Measurements from ENCODE around the gene PCDHGA8.

- TF ChIP-seq POLR2A (IDR thresholded peaks at IDR 0.05), result no peak
- TF ChIP-seq, protein P1, sequence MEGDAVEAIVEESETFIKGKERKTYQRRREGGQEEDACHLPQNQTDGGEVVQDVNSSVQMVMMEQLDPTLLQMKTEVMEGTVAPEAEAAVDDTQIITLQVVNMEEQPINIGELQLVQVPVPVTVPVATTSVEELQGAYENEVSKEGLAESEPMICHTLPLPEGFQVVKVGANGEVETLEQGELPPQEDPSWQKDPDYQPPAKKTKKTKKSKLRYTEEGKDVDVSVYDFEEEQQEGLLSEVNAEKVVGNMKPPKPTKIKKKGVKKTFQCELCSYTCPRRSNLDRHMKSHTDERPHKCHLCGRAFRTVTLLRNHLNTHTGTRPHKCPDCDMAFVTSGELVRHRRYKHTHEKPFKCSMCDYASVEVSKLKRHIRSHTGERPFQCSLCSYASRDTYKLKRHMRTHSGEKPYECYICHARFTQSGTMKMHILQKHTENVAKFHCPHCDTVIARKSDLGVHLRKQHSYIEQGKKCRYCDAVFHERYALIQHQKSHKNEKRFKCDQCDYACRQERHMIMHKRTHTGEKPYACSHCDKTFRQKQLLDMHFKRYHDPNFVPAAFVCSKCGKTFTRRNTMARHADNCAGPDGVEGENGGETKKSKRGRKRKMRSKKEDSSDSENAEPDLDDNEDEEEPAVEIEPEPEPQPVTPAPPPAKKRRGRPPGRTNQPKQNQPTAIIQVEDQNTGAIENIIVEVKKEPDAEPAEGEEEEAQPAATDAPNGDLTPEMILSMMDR (IDR thresholded peaks at IDR 0.05), result no peak
- no peak for TF ChIP-seq POLR2AphosphoS5 (IDR thresholded peaks at IDR 0.05; ENCODE audit: insufficient read depth in 1 of 2, low read depth in 1 of 2)
Measured at GRCh38 chr5:141355641-141356040, 36.8 kb upstream of the PCDHGA8 start.
